ENCODE data around the gene GZMH.

DNA sequence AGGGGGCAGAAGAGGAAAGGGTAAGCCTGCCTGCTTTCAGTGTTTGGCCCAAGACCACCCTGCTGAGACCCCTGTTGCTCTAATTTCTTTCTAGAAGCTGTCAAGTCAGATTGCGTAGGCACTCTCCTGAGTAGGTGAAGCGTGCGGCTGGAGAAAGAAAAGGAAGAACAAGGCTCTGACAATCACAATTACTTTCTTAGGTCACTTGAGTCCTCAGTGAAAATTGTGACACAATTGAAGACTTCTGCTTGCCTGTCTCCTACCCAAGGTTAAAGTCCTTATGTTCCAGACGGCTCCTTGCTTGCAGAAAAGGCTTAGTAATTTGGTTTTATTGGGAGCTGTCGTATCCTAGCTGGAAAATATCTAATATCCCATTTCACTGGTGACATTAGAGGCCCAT is 32.7 kb downstream of the GZMH start:
- TF ChIP-seq POLR2A (IDR thresholded peaks at IDR 0.05) (no peak), EP300 (IDR thresholded peaks at IDR 0.05) (no peak)
- TF ChIP-seq, protein P1, sequence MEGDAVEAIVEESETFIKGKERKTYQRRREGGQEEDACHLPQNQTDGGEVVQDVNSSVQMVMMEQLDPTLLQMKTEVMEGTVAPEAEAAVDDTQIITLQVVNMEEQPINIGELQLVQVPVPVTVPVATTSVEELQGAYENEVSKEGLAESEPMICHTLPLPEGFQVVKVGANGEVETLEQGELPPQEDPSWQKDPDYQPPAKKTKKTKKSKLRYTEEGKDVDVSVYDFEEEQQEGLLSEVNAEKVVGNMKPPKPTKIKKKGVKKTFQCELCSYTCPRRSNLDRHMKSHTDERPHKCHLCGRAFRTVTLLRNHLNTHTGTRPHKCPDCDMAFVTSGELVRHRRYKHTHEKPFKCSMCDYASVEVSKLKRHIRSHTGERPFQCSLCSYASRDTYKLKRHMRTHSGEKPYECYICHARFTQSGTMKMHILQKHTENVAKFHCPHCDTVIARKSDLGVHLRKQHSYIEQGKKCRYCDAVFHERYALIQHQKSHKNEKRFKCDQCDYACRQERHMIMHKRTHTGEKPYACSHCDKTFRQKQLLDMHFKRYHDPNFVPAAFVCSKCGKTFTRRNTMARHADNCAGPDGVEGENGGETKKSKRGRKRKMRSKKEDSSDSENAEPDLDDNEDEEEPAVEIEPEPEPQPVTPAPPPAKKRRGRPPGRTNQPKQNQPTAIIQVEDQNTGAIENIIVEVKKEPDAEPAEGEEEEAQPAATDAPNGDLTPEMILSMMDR (IDR thresholded peaks at IDR 0.05): no peak

All from ovary (tissue), 3 donors.